ENCODE data around the gene SORCS2.
"Not testable (repeated sequence)": the region's sequence is repeated elsewhere in the genome, so short reads cannot be mapped to it uniquely, and the experiment has no call there.

The SORCS2 gene

DNA sequence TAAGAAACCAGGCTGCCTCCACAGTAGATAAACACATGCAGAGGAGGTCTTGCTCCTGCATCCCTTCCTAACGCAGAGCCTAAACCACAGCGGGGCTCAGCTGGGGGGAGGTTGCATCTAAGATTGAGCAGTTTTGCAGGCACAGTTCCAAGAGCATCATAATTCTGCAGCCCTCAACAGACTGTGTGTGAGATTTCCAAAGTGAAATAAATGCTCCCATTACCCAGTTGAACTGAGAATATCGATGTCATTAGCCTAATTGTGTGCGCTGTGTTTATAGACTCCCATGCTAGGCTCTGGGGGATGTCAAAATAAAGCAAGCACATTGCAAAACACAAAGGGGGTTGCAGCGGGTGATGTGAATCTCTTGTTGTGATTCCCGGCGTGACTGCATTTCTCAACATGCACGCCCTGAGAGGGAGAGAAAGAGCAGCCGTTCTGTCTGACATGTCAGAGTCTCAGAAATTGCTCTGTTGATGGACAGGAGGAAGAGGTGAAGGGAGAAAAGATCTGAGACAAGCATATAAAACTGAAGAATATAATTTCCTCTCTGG lies 392.3 kb downstream of the SORCS2 start:
- DNase-seq (ENCODE audit: low spot score): no peak

DNA sequence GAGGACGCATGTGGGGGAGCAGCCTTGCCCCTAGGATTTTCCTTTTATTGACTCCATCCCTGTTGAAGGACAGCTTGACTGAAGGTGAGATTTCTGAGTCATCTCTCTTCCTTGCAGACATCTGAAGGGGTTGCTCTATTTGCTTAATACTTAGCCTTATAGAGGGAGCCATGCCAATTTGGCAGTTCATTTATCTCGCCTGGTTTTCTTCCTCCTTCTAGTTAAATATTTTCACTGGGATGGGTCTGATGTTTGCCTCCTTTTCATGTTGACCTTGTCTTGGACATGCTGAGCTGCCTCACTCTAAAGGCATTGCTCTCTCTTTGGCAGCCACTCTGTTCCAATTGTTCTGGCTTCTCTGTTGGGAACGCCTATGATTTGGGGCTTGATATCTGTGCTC lies 393.4 kb downstream of the SORCS2 start:
- DNase-seq (ENCODE audit: low spot score): no peak

DNA sequence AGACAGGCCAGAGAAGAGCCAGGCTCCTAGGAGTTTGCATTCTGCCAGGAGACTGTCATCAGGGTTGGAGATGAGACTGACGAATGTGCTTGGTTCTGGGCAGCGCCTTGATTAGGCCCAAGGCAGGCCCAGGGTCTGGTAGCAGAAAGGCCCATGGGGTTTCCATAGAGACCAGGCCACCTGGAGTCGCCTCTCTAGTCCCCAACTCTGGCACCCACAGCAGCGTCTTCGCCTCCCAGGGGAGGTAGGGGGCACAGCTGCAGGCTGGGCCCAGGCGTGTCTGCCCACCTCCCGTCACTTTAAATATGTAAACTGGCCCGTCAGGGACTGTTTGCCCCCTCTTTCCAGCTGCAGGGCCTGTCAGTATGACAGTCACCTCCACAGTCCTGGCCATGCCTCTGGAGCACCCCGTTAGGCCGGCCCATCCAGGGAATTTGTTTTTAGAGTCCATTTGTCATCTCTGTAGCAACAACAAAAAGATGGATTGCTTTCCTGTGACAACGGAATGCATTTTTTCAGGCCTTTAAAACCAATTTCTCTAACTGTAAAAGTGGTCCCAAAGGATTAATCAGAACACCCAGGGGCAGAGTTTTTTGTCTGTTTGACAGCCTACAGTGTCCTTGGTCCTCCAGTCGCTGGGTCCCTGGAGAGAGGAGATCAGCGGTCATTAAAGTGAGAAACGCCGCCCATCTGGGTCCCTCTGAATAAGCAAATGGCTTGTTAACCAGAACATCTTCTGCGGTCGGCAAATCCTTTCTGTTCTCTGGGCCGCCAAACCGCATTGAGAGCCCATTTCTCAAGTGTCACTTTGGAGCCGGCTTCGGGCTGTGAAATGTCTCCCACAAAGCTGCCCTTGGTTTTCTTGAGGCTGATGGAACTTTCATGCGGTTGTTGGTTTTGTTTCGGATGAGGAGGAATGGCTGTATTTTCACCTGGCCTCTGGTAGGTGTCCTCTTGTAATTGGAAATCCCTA lies 395.4 kb downstream of the SORCS2 start:
- no peak for DNase-seq (ENCODE audit: low spot score)

DNA sequence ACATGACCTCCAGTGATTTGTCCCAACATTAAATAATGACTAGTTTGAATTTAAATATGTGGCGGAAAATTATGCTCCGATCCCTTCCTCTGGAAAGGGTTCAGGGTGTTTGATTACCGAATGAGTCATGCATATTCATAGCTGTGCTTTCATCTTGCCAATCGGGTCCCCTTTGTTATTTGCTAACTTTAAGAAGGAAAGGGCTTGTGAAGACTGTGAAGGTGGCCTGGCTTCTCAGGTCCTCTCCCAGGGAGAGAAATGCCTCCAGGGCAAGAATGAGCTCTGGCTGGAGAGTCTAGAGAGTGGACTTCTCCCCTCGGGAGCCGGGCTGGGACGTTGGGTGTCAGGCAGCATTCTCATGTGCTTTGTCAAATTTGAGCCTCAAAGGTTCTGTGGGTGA lies 397.9 kb downstream of the SORCS2 start:
- DNase-seq (ENCODE audit: low spot score): no peak

DNA sequence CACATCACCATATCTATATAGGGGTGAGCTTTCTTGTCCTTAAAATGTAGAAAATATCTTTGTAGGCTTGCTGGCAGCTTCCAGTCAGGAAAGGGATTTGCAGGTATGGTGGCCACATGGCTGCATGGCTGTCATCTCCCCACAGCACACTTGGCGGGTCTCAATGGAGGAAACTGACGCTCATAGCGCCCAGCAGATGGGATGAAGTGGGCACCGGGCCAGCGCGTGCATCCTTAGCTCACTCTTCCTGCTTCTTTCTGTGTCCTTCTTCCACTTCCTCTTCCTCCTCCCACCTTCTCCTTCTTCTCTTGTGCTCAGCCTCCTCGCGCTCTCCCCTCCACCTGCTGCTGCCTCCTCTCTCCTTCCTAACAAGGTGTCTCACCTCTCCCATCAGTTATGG lies 398.6 kb downstream of the SORCS2 start:
- DNase-seq (ENCODE audit: low spot score): no peak

DNA sequence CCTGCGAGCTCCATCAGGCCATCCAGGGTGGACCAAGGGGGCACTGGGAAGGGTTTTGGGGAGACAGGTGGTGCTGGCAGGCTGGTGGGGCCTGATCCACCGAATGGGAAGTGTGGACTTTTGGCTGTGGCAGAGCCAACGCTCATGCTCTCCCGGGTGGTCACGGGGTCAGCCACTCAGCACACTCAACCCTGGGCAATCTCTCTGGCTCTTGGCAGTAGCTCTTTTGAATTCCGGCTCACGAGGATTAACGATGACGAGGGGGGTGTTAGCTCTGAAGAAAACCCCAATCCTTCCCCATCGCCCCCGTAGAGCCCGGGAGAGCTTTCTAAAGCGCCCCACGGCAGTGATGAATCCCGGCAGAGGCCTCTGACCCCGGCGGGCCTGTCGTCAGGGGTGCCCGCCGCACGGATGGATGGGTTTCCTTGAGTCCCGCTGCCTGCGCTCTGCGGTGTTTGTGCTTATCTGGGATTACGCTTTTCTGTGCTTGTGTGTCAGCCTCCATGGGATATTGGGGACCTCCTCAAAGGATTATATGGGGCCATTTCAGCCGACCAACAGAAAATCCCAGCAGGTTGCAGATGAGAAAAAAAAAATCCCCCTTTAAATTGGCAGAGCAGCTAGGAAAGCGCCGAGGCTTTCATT lies 399.2 kb downstream of the SORCS2 start:
- no peak for DNase-seq (ENCODE audit: low spot score)

DNA sequence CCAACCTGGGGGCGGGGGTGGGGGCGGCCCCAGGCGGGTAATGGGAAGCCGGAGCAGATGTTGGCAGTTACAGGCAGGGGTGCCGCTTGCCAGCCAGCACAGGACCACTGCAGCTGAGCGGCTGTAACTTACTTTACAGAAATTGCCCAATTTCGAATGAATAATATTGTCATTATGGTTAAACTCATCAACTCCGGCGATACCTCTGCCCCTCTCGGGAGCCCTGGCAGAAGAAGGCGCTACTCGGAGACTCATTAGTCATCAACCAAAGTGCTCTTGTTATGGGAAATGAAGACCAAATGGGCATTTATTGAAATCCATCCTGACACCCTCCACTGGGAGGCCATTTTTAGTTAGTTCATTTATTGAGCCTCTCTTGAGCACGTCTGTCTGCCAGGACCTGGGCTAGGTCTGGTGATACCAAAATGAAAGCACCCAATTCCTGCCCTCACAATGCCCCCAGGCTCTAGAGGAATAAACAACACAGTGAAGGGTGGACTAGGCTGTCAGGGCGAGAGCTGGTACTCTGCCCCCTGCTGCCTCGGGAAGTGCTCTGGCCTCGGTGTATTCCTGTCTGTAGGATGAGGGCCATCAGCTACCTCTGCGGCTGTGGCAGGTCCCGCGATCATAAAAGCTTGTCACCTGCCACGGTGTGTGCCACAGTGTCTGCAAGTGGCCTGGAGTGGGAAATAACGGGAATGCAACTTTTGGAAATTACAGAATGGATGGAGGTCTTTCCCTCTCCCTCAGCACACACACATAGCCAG lies 401.5 kb downstream of the SORCS2 start:
- DNase-seq (ENCODE audit: low spot score): no peak

DNA sequence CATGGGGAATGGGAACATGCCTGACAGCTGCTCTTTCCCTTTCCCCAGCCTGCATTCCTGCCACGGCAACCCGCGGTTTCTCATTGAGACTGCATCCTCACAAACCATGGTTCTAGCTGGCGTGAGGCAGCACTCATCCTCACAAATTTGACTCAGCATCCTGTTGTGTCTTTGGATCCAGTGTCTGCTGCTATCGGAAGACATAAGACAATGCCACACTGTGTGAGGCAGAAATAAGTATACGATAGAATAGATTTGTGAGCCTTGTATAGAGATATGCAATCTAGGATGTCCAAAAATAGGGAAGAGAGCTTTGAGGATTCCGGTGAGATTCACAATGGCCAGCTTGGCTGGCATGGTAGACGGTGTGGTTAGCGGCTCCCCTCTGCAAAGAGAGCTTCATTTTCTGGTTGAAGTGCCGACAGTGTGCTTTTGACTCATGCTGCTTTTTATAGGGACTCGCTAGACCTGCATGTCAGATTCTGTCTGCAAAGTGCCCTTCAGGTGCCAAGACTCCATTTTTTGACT lies 403.7 kb downstream of the SORCS2 start:
- DNase-seq (ENCODE audit: low spot score): no peak

DNA sequence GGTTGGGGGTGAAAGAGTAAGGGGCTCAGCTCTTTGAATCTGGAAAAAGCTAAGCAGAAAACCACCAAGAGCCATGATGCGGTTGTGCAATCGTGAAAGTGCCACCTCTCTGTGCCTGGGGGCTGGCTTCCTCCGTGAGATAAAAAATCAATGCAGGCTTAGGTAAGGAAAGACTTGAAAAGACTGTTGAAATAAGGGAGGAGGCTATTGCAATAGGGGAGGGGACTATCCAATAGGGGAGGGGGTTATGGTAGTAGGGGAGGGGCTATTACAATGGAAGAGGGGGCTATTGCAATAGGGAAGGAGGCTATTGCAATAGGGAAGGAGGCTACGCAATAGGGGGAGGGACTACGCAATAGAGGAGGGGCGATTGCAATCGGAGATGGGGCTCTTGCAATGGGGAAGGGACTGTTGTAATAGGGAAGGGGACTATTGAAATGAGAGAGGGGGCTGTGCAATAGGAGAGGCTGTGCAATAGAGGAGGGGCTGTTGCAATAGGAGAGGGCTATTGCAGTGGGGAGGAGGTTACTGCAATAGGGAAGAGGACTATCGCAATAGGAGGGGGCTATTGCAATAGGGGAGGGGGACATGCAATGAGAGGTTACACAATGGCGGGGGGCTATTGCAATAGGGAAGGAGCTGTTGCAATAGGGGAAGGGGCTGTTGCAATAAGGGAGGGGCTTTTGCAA lies 404.7 kb downstream of the SORCS2 start:
- DNase-seq (ENCODE audit: low spot score): no peak

DNA sequence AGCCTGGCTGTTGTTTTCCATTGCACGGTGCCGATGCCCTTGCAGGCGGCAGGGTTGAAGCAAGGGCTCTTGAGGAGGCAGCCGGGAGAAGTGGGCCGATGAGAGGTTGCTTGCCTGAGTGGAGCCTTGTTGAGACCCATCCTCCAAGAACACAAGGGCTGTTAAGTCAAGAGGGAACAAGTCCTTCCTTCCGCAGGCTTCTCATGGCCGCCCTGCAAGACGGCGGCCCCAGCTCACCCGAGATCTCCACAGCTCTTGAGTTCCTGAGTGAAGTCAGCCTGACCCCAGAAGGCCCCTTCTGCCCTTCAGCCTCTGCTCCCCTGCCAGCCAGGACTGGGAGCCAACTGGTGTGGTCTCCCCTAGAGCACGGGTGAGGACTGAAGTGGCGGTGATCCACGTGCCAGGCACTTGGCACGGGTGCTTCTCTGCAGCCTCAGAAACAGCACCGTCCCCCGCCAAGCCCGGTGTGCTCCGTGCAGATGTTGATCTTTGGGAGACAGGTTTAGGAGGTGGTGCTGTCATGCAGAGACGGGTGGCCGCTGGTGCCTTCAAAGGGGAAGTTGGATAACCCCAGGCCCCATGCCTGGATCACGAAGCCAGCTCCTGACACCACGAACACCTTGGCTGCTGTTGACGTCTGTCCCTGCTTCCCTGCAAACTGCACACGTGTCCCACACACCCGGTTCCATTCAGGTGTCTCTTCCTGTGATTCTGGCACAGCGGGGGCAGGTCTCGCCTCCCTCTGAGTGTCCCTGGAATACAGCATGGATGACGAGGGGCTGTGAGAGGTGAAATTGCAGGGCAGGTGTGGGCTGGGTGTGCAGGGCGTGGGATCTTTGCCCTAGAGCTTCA lies 406.8 kb downstream of the SORCS2 start:
- no peak for DNase-seq (ENCODE audit: low spot score)

DNA sequence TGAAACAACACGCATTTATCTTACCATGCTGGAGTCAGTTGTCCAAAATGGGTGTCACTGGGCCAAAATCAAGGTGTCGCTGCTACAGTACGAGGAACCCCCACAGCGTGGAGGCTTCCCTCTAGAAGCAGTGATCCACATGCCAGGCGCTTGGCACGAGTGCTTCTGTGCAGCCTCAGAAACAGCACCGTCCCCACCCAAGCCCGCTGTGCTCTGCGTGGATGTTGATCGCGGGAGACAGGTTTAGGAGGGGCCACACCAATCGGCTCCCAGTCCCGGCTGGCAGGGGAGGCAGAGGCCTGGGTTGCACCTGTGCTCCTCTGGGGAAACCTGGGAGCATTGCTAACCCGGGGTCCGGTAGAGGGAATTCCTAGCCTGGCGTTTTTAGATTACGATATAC lies 407.9 kb downstream of the SORCS2 start:
- DNase-seq (ENCODE audit: low spot score): no peak

DNA sequence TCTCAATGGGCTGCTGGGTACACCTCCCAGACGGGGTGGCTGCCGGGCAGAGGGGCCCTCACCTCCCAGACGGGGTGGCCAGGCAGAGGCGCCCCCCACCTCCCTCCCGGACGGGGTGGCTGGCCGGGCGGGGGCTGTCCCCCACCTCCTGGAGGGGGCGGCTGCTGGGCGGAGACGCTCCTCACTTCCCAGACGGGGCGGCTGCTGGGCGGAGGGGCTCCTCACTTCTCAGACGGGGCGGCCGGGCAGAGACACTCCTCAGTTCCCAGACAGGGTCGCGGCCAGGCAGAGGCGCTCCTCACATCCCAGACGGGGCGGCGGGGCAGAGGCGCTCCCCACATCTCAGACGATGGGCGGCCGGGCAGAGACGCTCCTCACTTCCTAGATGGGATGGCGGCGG lies 409.8 kb downstream of the SORCS2 start:
- not testable (repeated sequence) for DNase-seq (ENCODE audit: low spot score)

DNA sequence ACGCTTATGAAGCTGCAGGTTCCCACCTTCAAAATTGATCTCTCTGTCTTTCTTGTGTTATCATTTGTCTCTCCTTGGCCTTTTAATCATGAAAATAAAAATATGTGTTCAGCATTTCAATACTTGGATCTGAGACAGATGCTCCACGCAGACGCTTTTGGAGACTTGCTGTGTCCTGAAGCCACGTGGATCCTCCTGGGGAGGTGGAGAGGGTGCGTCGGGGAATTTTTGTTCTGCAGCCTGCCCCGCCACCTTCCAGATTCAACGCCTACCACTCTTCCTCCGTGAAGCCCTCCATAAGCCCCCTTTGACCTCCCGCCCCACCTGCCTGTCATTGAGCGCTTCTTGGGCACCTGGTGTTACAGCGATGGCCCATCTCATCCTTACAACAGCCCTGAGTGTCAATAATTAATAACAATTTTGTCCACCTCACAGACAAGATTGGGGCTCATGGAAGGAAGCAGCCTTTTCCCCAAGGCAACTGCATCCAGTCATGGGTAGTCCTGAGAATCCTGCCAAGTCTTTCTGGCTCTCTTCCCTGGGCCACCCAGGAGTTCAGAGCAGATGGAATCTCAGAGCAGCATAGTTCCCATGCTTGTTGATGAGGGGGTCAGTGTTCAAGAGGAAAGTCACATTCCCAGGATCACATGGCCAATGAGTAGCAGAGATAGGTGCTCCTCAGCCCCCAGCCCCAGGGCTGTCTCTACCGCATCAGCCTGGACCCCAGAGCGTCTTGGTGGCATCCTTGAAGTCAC lies 415.0 kb downstream of the SORCS2 start:
- DNase-seq (ENCODE audit: low spot score): no peak

DNA sequence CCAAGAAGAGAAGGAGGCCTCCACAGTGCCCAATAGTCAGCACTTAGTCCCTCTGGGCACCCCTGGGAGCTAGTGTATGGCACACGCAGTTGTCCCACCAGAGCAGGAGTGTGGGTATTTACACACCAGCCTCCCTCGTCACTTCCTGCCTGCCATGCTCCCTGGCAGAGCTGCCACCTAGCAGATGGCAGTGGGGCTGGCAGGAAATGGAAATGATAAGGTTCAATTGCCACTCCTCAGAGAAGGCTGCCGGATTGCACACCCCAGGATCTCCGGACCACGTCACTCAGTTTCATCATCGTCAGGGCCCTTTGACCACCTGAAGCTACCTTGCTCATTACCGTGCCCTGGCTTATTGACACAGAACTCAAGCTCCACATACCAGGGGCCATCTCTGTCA lies 415.7 kb downstream of the SORCS2 start:
- DNase-seq (ENCODE audit: low spot score): no peak

DNA sequence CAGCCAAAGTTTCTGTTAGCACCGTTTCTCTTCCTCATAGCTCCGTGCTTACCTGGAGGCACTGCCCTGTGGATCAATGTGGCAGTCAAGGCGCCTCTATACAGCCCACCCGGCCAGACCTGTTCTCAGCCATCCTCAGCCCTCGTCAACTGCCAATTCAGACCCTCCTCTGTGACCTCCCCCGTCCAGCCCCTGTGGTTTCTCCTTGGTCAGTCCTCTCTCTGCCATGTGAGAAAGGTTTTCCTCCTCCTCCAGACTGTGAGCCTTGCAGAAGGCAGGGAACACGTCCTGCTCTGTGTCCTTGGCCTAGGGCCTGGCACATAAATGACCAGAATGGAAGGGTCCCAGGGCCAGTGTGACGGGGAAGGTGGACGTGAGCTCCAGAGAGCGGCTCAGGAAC lies 417.0 kb downstream of the SORCS2 start:
- DNase-seq (ENCODE audit: low spot score): no peak

DNA sequence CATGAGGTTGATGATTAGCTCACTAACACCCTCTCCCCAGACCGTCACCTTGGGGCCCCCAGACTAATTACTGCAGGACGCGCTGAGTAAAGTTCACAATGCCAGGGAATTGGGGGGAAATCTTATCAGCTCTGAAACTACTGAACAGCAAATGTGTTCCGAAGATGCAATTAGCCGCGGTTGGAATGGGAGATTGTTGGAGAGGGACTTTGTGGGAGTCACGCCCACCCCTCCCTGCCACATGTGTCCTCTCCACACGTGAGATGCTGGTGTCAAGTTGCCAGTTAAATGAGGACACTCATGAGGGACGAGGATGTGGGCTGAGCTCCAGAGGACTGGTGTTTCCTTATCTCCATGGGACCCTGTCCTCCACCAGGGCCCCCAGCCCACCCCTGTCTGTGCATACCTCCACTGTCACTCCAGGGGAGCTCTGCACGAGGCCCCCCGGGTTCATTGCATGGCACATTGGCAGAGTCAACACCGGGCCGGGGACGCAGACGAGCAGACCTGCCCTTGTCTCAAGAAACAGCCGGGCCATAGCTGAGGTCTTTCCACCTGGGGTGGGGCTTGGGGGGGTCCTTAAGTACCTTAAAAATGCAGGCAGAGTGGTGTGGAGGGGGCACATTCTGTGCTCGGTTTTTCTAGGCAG lies 417.8 kb downstream of the SORCS2 start:
- no peak for DNase-seq (ENCODE audit: low spot score)

DNA sequence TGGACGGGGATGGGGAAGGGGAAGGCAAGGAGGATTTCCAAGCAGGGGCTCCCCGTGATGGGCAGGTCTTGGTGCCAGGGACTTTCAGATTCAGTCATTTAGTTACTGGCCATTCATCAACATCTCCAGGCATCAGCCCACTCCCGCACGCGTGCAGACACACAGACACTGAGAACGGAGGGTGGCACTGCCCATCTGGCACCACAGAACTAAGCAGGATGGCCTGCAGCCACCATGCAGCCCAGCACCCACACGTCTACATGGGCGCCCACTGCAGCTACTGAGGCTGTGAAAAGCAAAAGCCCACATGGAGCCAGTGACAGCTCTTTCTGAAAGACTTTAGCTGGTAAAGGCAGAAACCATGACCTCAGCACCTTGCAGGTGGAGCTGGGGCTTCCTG lies 418.5 kb downstream of the SORCS2 start:
- DNase-seq (ENCODE audit: low spot score): no peak

DNA sequence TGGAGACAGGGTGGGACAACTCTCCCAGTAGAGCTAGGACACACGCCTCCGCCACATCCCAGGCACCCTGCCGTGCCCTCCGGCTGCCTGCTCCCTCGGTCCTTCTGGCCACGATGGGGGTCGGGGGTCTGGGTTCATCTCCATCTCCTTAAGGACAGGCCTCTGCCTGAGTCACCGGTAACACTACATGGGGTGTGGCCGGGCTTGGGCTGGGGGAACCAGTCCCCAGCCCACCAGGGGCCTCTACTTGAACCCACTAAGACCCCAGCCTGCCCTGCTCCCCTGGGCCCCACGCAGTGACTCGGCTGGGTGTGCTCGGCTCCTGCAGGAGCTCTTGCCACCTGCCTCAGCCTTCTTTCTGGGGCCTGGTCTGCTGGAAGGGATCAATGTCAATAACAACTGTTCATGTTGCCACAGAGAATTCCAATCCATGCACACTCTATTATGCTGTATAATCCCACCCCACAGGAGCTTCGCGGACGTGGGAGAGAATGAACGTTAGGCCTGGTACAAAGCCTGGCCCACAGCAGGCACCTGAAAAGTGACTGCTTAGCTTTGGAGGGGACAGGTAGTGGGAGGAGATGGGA lies 420.1 kb downstream of the SORCS2 start:
- no peak for DNase-seq (ENCODE audit: low spot score)

DNA sequence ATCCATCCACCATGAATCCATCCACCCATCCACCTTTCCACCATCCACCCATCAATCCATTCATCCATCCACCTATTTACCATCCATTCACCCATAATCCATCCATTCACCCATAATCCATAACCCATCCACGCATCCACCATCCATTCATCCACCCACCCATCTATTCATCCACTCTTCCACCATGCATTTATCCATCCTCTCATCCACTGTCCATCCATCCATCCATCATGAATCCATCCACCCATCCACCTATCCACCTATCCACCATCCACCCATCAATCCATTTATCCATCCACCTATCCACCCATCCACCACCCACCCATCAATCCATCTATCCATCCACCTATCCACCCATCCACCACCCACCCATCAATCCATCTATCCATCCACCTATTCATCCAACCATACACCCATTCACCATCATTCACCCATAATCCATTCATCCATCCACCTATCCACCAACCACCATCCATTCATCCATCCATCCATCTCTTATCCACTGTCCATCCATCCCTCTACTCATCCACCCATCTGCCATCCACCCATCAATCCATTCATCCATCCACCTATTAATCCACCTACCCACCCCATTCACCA lies 422.1 kb downstream of the SORCS2 start:
- no peak for DNase-seq (ENCODE audit: low spot score)

Measured in COLO829 (cell line).